ENCODE measurements around the gene ADCYAP1R1.

GRCh38 chr7:31100445-31100844, 48.3 kb downstream of the ADCYAP1R1 start:
- TF ChIP-seq CTCF (IDR thresholded peaks at IDR 0.05) (no peak), POLR2A (IDR thresholded peaks at IDR 0.05) (no peak)
